Measurements from ENCODE around the gene ACTR10. TPM values are rescaled to one million over a fixed set of nuclear protein-coding genes. Genes with fewer than 3 reads are reported as not detected.

Gene ACTR10
- 100 to 1,000 TPM in 2 of 4 donors, 10 to 100 TPM in 2; 70.6 to 104 (median 88.8) TPM for total RNA-seq

DNA sequence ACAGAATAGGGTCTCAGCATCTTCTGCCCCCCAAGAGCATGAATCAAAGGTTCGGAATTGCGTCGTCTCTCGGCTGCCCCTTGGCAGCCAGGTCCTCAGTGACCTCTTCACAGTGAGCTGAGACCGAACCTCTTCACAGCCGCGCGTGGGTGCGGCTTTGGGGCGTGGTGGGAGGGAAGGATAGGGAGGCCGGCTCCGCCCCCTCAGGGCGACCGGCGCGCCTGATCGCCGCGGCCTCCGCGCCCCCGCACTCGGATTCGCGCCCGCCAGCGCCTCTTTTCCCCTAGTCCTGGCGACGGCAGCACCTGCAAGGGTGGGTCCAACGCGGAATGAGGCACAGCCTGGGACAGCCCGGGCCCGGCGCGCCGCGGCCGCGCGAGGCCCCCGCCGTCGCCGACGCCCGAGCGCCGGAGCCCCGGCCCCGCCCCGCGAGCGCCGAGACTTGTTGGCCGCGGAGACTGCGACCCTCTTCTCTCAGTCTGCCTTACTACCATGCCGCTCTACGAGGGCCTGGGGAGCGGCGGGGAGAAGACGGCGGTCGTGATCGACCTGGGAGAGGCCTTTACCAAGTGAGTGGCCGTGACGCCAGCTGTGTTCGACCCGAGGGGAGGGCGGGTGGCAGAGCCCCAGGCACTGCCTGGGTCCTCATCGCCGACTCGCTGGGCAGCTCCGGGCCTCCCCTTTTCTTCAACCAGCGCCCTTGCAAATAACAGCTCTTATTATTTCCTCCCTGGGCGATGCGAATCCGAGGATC is at the start of gene ACTR10:
TSS of gene ACTR10 (plus strand) at position 424 of the 754 bp plus-strand sequence. CDS start at position 493, 69 bp downstream.
- DNase-seq: peak; percentile 68 to 83
- Histone ChIP-seq H3K27me3 (no peaks in the 10 kb centered on the region), H3K4me3 (peak within 1 kb of the TSS; percentile 87 to 94 (median 90)), H3K4me1 (peaks cover 4 to 14% of the 10 kb centered on the region in 2 donors), H3K36me3 (peaks cover 0 to 12% of the 10 kb centered on the region in 2 donors), H3K27ac (peak within 1 kb of the TSS; percentile 92 to 94 (median 93)), H3K9me3 (no peaks in the 10 kb centered on the region)
- TF ChIP-seq, protein P1, sequence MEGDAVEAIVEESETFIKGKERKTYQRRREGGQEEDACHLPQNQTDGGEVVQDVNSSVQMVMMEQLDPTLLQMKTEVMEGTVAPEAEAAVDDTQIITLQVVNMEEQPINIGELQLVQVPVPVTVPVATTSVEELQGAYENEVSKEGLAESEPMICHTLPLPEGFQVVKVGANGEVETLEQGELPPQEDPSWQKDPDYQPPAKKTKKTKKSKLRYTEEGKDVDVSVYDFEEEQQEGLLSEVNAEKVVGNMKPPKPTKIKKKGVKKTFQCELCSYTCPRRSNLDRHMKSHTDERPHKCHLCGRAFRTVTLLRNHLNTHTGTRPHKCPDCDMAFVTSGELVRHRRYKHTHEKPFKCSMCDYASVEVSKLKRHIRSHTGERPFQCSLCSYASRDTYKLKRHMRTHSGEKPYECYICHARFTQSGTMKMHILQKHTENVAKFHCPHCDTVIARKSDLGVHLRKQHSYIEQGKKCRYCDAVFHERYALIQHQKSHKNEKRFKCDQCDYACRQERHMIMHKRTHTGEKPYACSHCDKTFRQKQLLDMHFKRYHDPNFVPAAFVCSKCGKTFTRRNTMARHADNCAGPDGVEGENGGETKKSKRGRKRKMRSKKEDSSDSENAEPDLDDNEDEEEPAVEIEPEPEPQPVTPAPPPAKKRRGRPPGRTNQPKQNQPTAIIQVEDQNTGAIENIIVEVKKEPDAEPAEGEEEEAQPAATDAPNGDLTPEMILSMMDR (IDR thresholded peaks at IDR 0.05 in 4 of 5, conservative IDR thresholded peaks at IDR 0.05 in 1 of 5): peak in 1 of 5 experiments; percentile 15
- peak; percentile 41 to 54 for TF ChIP-seq POLR2A (IDR thresholded peaks at IDR 0.05)
- peak; percentile 96 for ATAC-seq
- in situ Hi-C loops (cut with MboI; ENCODE audit: low sequenced_read_pairs in 4 of 4): no loop called here
- intact Hi-C loops (cut with DNase I; ENCODE audit: low total_unique reads): loop anchor here (2.0 to 10.0 kb wide), 3 partner anchors 45 to 225 kb away; partner anchors contain the start of genes ARID4A, KIAA0586, PSMA3 and TIMM9

- ATAC-seq (no peak), DNase-seq (no peak)
- H3K4me3 ChIP-seq: peak overlapping the region in 1 of 4 donors; percentile 88
- peaks cover 0 to 4% (median 0%) of the 10 kb centered on the region in 3 donors for H3K27me3 ChIP-seq
- H3K9me3 ChIP-seq: no peaks in the 10 kb centered on the region
- intact Hi-C loops (cut with DNase I; ENCODE audit: low total_unique reads) (no loop called here), in situ Hi-C loops (cut with MboI; ENCODE audit: low sequenced_read_pairs in 4 of 4) (no loop called here)
- no peak overlapping the region for H3K27ac ChIP-seq
- H3K4me1 ChIP-seq: peaks cover 6 to 13% of the 10 kb centered on the region in 2 donors
- no peaks in the 10 kb centered on the region for H3K36me3 ChIP-seq
- TF ChIP-seq POLR2A (IDR thresholded peaks at IDR 0.05): no peak
- TF ChIP-seq, protein P1 (IDR thresholded peaks at IDR 0.05 in 4 of 5, conservative IDR thresholded peaks at IDR 0.05 in 1 of 5): no peak
These were observed 49.6 kb upstream of the ACTR10 start for GRCh38 chr14:58150243-58150805.

GRCh38 chr14:58151133-58152013 is 48.6 kb upstream of the ACTR10 start:
- DNase-seq: no peak

More at GRCh38 chr14:58151133-58152013, 48.6 kb upstream of the ACTR10 start:
- Histone ChIP-seq H3K9me3 (no peaks in the 10 kb centered on the region), H3K27ac (peak overlapping the region in 1 of 4 donors; percentile 44), H3K4me1 (peaks cover 6 to 13% of the 10 kb centered on the region in 2 donors), H3K4me3 (peak overlapping the region; percentile 55 to 88 (median 71)), H3K27me3 (peaks cover 0 to 4% (median 0%) of the 10 kb centered on the region in 3 donors), H3K36me3 (no peaks in the 10 kb centered on the region)
- TF ChIP-seq, protein P1 (IDR thresholded peaks at IDR 0.05 in 4 of 5, conservative IDR thresholded peaks at IDR 0.05 in 1 of 5): no peak
- TF ChIP-seq POLR2A (IDR thresholded peaks at IDR 0.05): no peak
- intact Hi-C loops (cut with DNase I; ENCODE audit: low total_unique reads): no loop called here
- in situ Hi-C loops (cut with MboI; ENCODE audit: low sequenced_read_pairs in 4 of 4): no loop called here
- ATAC-seq: peak; percentile 43 to 56

Measured in gastrocnemius medialis (tissue), 4 donors.